ENCODE results near the gene CCNB1IP1.
"Not testable (repeated sequence)": the region's sequence is repeated elsewhere in the genome, so short reads cannot be mapped to it uniquely, and the experiment has no call there.

CCNB1IP1 gene, protein sequence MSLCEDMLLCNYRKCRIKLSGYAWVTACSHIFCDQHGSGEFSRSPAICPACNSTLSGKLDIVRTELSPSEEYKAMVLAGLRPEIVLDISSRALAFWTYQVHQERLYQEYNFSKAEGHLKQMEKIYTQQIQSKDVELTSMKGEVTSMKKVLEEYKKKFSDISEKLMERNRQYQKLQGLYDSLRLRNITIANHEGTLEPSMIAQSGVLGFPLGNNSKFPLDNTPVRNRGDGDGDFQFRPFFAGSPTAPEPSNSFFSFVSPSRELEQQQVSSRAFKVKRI

DNA sequence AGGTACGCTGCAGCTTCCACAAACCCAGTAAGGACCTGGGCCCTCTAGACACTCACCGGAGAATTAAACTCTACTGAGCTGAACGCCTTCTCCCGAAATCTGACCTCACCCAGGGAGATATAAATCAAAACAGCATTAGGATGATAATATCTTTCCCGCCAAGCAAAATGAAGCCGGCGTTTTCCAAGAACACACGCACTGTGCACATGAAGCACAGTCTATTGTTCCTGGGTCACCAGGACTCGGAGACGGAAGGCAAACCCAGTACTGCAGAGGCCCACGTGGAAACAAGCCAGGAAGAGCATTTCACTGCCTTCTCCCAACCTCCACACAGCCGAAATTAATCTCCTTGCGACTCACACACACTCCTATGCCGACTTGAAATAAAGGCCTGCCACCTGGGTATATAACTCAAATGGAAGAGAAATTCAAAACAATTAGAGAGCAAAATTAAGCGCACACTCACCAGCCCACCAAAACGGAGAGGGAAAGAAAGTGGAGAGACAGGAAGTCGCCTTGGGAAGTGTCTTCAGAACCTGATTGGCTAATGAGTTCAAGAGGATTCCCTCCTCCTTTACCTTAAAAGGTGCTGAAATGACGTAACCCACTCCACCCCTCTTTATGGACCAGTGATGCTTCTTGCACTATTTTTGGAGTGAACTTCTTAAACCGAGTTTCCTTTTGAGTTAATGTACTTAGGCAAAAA, at the start of gene CCNB1IP1:
Gene CCNB1IP1 (minus strand): TSS at position 492 of the 706 bp plus-strand sequence. CDS start 16,756 bp downstream, outside the sequence.
- peak; percentile 87 for DNase-seq (ENCODE audit: low read depth, low spot score)

DNA sequence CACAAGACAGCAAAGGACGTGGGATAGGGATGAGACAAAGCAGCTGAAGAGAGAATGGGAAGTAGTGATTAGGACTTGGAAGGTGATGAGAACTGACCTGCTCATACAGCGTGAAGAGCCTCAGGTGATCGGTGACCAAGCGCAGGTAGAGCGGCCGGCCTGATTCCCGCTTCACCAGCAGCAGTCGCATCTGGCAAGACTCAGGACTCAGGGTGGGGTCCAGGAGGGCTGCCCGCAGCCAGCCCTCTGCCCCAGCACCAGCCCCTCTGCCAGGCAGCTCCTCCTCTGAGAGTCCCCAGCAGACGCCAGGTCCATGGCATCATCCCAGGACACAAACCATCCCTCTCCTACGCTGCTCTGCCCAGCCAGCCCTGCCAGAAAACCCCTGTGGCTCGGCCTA, 49.4 kb upstream of the CCNB1IP1 start:
- no peak for DNase-seq (ENCODE audit: low read depth, low spot score)

DNA sequence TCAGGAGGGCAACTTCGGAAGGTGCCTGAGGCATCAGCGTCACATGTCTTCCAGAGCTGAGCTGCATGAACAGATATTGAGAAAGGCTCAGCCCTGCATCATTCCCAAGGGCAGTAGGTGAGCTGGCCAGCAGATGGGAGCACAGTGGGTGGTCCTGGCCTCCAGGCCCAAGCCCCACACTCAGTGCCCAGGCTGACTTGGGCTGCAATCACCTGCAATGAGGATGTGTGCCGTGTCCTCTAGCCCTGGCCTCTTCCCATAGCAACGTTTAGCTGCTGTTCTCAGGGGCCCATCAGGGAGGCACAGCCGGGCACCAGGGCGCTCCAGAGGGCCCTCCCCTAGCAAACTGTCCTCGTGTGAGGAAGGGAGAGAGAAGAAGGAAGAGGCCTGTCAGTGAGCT, 48.3 kb upstream of the CCNB1IP1 start:
- no peak for DNase-seq (ENCODE audit: low read depth, low spot score)

DNA sequence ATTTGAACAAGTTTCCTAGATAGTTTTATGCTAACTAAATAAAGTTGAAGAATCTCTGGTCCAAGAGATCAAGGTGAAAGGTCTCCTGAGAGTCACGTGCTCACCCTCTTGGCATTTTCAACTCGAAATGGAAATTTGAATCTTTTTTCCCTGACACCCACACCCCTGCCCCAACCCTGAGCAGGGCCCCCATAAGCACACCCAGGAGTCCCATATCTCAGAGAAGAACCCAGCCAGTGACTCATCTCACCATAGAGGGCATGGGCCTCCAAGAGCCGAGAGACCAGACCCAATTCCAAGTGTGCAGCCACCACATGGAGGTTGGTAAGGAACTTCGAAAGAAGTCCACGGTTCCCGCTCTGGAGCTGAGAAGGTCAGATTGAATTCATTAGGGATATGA, 47.6 kb upstream of the CCNB1IP1 start:
- no peak for DNase-seq (ENCODE audit: low read depth, low spot score)

DNA sequence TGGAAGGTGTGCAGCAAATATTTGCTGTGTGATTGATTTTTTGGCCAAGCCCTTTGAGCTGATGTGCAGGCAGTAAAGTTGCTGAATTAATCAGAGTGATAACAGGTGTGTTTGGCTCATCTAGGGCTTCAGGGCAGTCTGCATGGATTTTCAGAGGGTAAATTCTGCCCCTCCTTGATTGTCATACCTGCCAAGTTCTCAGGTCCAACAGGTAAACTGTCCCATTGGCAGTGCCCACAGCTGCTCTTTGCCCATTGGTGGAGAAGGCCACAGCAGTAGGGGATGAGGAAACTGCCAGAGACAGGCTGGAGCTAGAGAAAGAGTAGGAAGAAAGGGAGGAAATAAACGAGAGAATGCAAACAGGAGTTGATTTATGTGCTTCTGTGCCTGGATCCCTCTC, 46.7 kb upstream of the CCNB1IP1 start:
- no peak for DNase-seq (ENCODE audit: low read depth, low spot score)

DNA sequence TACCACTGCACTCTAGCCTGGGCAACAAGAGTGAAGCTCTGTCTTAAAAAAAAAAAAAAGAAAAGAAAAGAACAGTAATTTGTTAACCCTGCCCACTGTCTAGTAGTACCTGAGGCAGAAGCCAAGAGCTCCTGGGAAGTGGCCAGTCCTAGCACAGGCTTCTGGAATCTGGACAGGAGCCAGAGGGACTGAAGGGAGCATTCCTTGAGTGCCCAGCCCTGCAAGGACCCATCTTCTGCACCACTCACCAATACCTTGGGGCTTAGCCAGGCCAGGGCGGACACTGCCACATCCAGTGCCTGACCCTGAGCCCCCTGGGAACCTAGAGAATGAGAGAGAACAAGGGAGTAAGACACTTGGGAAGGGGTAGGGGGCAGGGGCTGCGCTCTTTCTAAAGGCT, 44.1 kb upstream of the CCNB1IP1 start:
- DNase-seq (ENCODE audit: low read depth, low spot score): no peak

DNA sequence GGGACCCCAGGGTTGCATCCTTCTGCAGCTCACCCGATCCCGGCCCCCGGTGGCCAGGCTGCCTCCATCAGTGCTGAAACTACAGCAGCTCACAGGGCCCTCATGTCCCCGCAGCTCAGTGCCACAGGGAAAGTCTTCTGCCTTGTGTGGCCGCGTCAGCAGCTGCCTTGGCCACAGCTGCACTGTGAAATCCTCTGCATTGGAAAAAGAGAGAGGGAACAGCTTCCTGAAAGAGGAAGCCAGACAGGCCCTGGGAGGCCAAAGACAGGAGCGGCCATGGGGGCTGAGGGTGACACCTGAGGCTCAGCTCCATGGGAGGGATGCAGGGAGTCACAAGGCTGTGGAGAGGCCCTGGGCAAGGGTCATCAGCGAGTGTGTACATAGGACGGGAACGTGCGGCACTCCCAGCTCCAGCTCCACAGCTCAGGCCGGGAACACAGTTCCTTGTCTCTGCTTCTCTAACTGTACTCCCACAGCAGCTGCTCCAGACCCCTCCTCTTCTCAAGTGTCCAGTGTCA, 43.1 kb upstream of the CCNB1IP1 start:
- no peak for DNase-seq (ENCODE audit: low read depth, low spot score)

DNA sequence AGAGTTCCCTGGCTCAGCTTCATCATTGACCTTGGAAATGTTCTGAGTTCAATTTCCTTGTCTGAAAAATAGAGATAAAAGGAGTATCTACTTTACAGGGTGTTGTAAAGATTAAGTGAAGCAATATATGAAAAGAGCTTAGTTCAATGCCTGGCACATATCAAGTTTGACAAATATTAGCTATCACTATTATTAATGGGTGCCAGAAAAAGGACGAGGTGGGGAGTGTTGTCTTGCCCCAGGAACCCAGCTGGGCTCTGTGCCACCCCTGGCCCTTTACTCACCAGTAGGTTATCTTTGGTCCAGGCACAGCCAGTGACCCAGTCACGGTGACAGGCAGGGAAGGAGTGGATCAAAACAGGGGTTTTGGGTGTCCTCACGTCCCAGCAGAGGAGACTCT, 42.4 kb upstream of the CCNB1IP1 start:
- DNase-seq (ENCODE audit: low read depth, low spot score): no peak

DNA sequence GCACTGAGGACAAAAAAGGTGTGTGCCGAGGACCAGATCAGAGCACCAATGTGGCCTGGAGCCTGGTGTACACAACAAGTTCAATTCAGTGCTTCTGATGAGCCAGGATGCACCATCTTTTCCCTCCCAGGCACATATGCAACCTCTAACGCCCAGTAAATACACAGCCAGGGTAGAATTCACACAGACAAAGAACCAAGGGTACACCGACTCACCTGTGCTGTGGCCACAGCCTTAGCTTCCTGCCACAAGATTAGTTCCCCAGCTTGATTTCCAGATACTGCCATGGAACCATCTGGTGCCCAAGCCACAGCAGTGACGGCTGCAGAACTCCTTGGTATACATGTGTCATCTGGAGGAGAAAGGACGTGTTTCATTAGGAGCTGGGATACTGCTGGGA, 39.7 kb upstream of the CCNB1IP1 start:
- no peak for DNase-seq (ENCODE audit: low read depth, low spot score)

DNA sequence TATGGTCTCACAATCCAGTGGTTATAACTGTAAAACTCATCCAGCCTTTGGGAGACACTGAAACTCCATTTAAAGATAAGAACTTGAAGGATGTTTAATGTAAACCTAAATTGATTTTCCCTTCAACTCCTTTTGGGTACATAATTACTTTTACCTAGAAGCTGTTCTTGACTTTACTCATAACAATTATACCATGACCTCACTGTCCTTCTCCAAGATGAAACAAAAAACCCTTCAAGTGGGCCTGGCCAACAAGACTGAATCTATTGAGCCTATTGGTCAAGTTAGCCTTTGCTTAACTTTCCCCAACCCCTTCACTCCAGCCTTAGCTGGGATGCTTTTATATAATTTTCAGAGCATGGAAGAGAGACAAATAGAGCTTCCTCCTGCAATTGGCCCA, 32.8 kb upstream of the CCNB1IP1 start:
- no peak for DNase-seq (ENCODE audit: low read depth, low spot score)

DNA sequence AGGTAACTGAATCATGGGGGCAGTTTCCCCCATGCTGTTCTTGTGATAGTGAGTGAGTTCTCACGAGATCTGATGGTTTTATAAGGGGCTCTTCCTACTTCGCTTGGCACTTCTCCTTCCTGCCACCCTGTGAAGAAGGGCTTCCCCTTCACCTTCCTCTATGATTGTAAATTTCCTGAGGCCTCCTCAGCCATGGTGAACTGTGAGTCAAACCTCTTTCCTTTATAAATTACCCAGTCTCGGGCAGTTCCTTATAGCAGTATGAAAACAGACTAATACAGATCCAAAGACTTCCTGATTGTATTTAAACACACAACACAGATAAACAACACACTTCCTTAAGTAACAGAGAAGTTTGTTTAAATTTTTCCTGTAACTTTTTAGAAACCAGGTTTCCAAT, 25.4 kb upstream of the CCNB1IP1 start:
- not testable (repeated sequence) for DNase-seq (ENCODE audit: low read depth, low spot score)

DNA sequence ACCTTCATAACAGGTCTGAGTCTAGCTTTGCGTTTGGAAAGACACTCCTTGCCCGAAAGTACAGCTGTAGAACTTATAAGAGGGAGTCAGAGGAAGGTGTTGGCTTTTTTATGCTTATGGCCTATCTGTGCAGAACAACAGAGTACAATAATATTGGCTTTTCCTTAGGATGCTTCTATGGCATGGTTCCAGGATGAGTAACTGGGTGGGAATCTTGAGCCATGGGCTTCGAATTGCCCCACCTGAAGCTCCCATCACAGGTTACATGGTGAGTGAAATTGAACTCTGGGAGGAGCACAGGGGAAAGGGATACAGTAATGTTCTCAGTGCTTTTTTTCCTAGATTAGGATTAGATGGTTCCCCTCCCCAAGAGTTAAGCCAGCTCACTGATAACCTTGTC, 23.3 kb upstream of the CCNB1IP1 start:
- DNase-seq (ENCODE audit: low read depth, low spot score): no peak

DNA sequence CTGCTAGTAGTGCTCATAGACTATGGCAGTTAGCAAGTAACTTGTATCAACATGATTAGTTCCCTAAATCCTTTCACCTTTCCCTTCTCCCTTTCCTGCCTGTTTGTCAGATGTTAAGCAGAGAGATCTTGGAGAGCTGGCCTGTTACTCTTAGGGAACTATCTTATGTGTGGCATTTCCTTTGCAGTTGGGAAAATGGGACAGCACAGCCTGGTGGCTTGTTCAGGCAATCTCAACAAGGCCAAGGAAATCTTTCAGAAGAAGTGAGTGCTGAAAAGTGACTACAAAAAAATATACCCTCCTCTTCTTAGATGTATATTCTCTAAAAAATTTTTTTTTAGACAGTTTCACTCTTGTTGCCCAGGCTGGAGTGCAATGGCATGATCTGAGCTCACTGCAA, 17.8 kb upstream of the CCNB1IP1 start:
- DNase-seq (ENCODE audit: low read depth, low spot score): no peak

DNA sequence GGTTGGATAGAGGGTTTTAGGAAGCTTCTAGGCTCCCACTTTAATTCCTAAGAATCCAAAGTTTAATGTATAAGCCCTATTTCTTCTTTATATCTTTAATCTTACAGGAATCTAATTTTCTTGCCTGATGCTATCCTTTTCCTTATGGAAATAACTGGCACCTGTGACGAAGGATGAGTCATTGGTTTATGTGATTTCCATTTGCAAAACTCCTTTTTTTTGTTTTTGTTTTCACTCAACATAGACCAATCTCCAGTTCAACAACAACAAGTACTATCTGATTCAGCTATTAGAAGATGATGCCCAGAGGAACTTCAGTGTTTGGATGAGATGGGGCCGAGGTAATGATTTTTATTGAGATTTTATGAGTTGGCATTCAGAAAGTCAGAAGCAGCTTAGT, 17.2 kb upstream of the CCNB1IP1 start:
- no peak for DNase-seq (ENCODE audit: low read depth, low spot score)

DNA sequence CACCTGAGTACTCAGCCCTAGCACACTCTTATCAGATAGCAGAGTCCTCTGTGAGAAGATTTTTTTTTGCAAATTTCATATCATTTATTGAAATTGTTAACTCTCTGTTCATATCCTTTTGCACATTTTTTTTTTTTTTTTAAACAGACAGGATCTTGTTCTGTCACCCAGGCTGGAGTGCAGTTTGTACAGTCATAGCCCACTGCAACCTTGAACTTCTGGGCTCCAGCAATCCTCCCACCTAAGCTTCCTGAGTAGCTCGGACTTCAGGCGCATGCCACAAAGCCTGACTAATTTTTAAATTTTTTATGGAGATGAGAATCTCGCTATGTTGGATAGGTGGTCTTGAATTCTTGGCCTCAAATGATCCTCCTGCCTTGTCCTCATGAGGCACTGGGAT, 14.7 kb upstream of the CCNB1IP1 start:
- no peak for DNase-seq (ENCODE audit: low read depth, low spot score)

DNA sequence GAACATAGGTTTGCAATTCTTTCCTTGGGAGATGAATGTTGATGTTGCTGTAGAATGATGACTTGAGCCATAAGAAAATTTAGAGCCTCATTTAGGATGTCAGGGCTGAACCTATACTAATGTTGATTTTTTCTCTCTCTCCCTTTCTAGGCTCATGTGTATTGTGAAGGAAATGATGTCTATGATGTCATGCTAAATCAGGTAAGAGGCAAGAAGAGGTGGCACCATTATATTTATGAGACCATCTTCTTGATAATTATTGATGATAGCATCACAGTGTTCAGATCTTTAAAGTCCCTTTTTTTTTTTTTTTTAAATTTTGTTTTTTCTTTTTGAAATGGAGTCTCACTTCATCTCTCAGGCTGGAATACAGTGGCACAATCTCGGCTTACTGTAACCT, 13.6 kb upstream of the CCNB1IP1 start:
- no peak for DNase-seq (ENCODE audit: low read depth, low spot score)

DNA sequence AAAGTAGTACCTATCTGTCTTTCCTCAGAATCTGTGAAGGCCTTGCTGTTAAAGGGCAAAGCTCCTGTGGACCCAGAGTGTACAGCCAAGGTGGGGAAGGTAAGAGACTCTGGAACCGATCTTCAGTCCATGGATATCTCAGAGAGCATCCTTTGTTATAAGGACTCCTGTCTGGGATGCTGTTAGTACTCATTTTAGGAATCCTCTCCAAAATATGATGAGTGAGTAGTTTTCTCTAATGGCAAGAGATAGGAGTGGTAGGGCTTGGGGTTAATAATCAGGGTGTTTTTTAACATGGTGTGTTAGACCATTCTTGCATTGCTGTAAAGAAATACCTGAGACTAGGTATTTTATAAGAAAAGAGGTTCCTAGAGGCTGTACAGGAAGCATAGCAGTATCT, 12.3 kb upstream of the CCNB1IP1 start:
- DNase-seq (ENCODE audit: low read depth, low spot score): no peak

DNA sequence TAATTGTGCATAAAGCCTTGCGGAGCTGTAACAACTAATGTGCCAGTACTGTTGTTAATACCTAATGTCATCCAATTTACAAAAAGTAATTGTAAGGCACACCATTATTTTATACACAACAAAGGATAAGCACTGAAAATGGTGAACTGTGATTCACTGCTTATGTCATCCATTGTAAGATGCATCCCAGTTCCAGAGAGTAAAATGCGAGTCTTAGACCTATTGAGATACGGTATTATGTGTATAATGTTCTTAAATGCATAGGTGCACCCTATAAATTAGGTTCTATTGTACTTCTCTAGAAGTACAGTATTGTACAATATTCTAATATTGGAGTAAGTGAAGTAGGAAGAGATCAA, 10.8 kb upstream of the CCNB1IP1 start:
- DNase-seq (ENCODE audit: low read depth, low spot score): no peak

DNA sequence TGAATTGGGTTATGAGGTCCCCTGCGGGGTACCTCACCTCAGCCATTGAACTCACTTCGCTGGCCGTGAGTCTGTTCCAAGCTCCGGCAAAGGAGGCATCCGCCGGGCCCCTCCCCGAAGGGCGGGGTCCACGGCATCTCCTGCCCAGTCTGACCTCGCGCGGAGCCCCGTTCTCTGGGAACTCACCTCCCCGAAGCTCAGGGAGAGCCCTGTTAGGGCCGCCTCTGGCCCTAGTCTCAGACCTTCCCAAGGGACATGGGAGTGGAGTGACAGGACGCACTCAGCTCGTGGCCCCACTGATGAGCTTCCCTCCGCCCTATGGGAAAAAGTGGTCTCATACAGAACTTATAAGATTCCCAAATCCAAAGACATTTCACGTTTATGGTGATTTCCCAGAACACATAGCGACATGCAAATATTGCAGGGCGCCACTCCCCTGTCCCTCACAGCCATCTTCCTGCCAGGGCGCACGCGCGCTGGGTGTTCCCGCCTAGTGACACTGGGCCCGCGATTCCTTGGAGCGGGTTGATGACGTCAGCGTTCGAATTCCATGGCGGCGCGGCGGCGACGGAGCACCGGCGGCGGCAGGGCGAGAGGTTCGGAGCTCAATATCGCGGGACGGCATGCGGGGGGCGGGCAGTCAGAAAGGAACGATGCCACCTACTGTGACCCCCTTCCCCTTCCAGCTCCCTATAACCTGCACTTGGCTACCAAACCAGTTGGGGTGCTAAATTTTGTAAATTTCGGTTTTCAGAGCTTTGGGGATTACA, 10.2 kb upstream of the CCNB1IP1 start, which contains the start of gene PARP2:
Gene PARP2 (plus strand): TSS at position 544 of the 770 bp plus-strand sequence. CDS start 7 bp downstream, at position 551.
- DNase-seq (ENCODE audit: low read depth, low spot score): peak; percentile 98

DNA sequence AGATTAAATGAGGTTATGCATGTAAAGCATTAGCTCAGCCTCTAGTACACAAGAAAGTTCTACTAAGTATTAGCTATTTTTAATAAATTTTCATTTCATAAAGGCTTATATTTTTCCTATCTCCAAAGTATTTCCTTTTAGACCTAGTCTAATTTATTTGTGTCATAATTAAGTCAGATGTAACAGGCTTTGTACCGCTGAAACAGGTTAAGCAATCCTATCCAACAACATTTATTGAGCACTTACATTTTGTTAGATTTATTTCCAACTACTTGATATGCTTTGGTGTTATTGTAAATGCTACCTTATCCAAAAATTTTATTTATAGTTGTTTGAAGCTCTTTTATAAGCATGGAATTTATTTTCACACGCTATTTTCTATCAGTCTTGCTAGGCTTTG, 8.6 kb upstream of the CCNB1IP1 start:
- DNase-seq (ENCODE audit: low read depth, low spot score): no peak

DNA sequence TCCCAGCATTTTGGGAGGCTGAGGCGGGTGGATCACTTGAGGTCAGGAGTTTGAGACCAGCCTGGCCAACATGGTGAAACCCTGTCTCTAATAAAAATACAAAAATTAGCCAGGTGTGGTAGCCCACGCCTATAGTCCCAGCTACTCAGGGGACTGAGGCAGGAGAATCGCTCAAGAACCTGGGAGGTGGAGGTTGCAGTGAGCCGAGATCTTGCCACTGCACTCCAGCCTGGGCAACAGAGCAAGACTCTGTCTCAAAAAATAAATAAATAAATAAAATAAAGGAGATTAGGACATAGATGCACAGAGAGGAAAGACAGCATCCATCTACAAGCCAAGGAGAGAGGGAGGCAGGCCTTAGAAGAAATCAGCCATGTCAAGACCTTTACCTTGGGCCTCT, 8.0 kb upstream of the CCNB1IP1 start:
- DNase-seq (ENCODE audit: low read depth, low spot score): not testable (repeated sequence)

DNA sequence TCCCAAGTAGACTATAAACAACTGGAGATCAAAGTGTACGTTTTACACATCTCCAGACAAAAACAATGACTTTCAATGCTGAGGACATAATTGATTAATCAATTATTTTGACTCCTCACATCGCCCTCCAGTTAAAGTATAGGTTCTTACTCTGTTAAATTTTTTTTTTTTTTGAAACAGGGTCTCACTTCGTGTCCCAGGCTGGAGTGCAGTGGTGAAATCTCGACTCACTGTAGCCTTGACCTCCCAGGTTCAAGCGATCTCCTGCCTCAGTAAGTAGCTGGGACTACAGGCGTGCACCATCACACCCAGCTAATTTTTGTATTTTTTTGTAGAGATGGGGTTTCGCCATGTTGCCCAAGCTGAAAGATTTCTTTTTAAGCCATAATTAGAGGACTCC, 938 bp upstream of the CCNB1IP1 start:
- no peak for DNase-seq (ENCODE audit: low read depth, low spot score)

DNA sequence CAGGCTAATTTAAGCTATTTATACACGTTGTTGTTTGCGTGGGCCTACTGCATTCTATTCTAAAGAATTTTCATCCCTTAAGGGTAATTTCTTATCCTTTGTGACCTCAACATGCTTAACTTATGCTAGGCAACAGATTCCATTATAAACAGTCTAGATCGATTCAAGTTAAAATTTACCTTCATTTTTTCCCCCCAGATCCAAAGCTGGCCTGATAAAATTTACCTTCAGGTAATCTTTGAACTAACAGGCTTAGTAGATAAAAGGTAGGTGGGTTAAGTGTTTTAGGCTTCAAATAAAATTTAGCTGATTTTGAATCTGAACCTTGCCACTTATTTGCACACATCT, 389 bp upstream of the CCNB1IP1 start:
- no peak for DNase-seq (ENCODE audit: low read depth, low spot score)
